SK-N-SH (cell line): ENCODE data around the gene AXIN1. TPM values are rescaled to one million over a fixed set of nuclear protein-coding genes. Genes with fewer than 3 reads are reported as not detected.
"Not testable (repeated sequence)": the region's sequence is repeated elsewhere in the genome, so short reads cannot be mapped to it uniquely, and the experiment has no call there.

ENCODE experiments used
- CTCF ChIA-PET: fragments of 300-600, 350-600 bp; formaldehyde crosslinking; extraction: SDS; loops from one replicate; lab custom pipeline; 2021; lab: Yijun Ruan, JAX
- POLR2A ChIA-PET: fragments of 350-600 bp; sonication (Branson Sonifier 250); formaldehyde crosslinking; extraction: SDS; loops from one replicate; lab custom pipeline; 2020; ENCODE audit warnings: antibody characterized with exemption, inconsistent platforms; lab: Yijun Ruan, JAX
- DNase-seq: peaks from one replicate; pipeline ENCODE4 v3.0.0; 2012
- H2AFZ ChIP-seq: fragments of 200-600 bp; sonication (generic); 2 replicates; pipeline ENCODE4 v1.8.1; 2016; ENCODE audit warnings: antibody characterized with exemption, mild to moderate bottlenecking, low read depth
- H3F3A ChIP-seq: fragments of 200-600 bp; sonication (generic); replicated peaks from 2 replicates; pipeline ENCODE3; 2016; ENCODE audit warnings: antibody characterized with exemption, mild to moderate bottlenecking; ENCODE audit not compliant: insufficient read depth
- H3K27ac ChIP-seq, 2 experiments: fragments of 200-500 bp in 1 of 2; fragments of 200-600 bp in 1 of 2; sonication (Bioruptor generic) in 1 of 2; sonication (generic), shearing (Covaris generic) in 1 of 2; 2 replicates each; pipeline versions ENCODE4 v1.5.1 to v1.6.1; 2014 to 2016; ENCODE audit warnings: low read depth in 2 of 2, inconsistent platforms in 1 of 2, low read length in 1 of 2, mild to moderate bottlenecking in 1 of 2, mixed read lengths in 1 of 2
- H3K27me3 ChIP-seq: fragments of 200-600 bp; sonication (generic), shearing (Covaris generic); 2 replicates; pipeline ENCODE4 v1.6.1; 2016; ENCODE audit warnings: mixed run types; ENCODE audit not compliant: insufficient read depth
- H3K36me3 ChIP-seq, 2 experiments: fragments of 200-500 bp in 1 of 2; fragments of 200-600 bp in 1 of 2; sonication (Bioruptor generic) in 1 of 2; sonication (generic) in 1 of 2; replicated peaks in 1 of 2; 2 replicates each; pipeline versions ENCODE3 to v1.5.1; 2014 to 2016; ENCODE audit warnings: low read length in 1 of 2, mild to moderate bottlenecking in 1 of 2; ENCODE audit not compliant: insufficient read depth in 2 of 2, control insufficient read depth in 1 of 2
- H3K4me1 ChIP-seq, 2 experiments: fragments of 200-500 bp in 1 of 2; fragments of 200-600 bp in 1 of 2; sonication (Bioruptor generic) in 1 of 2; sonication (generic), shearing (Covaris generic) in 1 of 2; 2 replicates each; pipeline versions ENCODE4 v1.5.1 to v1.6.1; 2014 to 2016; ENCODE audit warnings: low read depth in 1 of 2, low read length in 1 of 2, mixed run types in 1 of 2; ENCODE audit not compliant: insufficient read depth in 2 of 2, control insufficient read depth in 1 of 2
- H3K4me2 ChIP-seq: fragments of 200-600 bp; sonication (generic), shearing (Covaris generic); 2 replicates; pipeline ENCODE4 v1.6.1; 2017; ENCODE audit warnings: mixed run types
- H3K4me3 ChIP-seq, 2 experiments: fragments of 200-500 bp in 1 of 2; fragments of 200-600 bp in 1 of 2; sonication (Bioruptor generic) in 1 of 2; sonication (generic), shearing (Covaris generic) in 1 of 2; 2 replicates each; pipeline versions ENCODE4 v1.5.1 to v1.8.1; 2014 to 2016; ENCODE audit warnings: low read depth in 2 of 2, inconsistent platforms in 1 of 2, low read length in 1 of 2, mild to moderate bottlenecking in 1 of 2, mixed read lengths in 1 of 2, moderate library complexity in 1 of 2
- H3K79me2 ChIP-seq: fragments of 200-600 bp; sonication (generic); 2 replicates; pipeline ENCODE4 v1.8.1; 2017; ENCODE audit warnings: mild to moderate bottlenecking; ENCODE audit not compliant: insufficient read depth
- H3K9ac ChIP-seq: fragments of 200-600 bp; sonication (generic); 2 replicates; pipeline ENCODE4 v1.6.1; 2017; ENCODE audit warnings: mixed run types
- H3K9me2 ChIP-seq: fragments of 200-600 bp; sonication (generic); 2 replicates; pipeline ENCODE4 v1.6.1; 2017; ENCODE audit warnings: mixed run types
- H3K9me3 ChIP-seq: fragments of 200-600 bp; sonication (generic); 2 replicates; pipeline ENCODE4 v1.6.1; 2017; ENCODE audit warnings: mixed run types, mild to moderate bottlenecking, moderate library complexity
- H4K20me1 ChIP-seq: fragments of 200-600 bp; sonication (generic); 2 replicates; pipeline ENCODE4 v1.6.1; 2017; ENCODE audit warnings: mild to moderate bottlenecking, mixed run types; ENCODE audit not compliant: insufficient read depth
- ELF1 ChIP-seq: IDR thresholded peaks from 2 replicates; pipeline ENCODE4 v1.4.0; 2012
- EP300 ChIP-seq, 2 experiments: IDR thresholded peaks; 2 replicates each; pipeline versions ENCODE4 v1.4.0 to v1.6.1; 2012; ENCODE audit warnings: borderline replicate concordance in 1 of 2, low read depth in 1 of 2, low read length in 1 of 2
- EZH2phosphoT487 ChIP-seq: fragments of 200-600 bp; sonication (generic); IDR thresholded peaks from 2 replicates; pipeline ENCODE4 v1.6.1; 2017; ENCODE audit warnings: low read depth, mixed run types, mild to moderate bottlenecking, antibody characterized with exemption, moderate library complexity, borderline replicate concordance
- FOSL2 ChIP-seq: IDR thresholded peaks from 2 replicates; pipeline ENCODE4 v1.4.0; 2012; ENCODE audit warnings: low read depth, mild to moderate bottlenecking, moderate library complexity, borderline replicate concordance
- GATA2 ChIP-seq: sonication (generic); formaldehyde crosslinking; IDR thresholded peaks from 2 replicates; pipeline ENCODE4 v1.5.0; 2020; ENCODE audit warnings: mild to moderate bottlenecking, missing genetic modification reagents
- MAX ChIP-seq: IDR thresholded peaks from 2 replicates; pipeline ENCODE4 v1.4.0; 2012; ENCODE audit warnings: low read depth
- MEF2A ChIP-seq: IDR thresholded peaks from 2 replicates; pipeline ENCODE4 v1.4.0; 2012; ENCODE audit warnings: low read depth, borderline replicate concordance
- NRF1 ChIP-seq: IDR thresholded peaks from 2 replicates; pipeline ENCODE4 v1.6.1; 2012; ENCODE audit warnings: low read depth, mild to moderate bottlenecking, low read length
- RAD21 ChIP-seq: IDR thresholded peaks from 2 replicates; pipeline ENCODE4 v1.6.1; 2012; ENCODE audit warnings: mild to moderate bottlenecking, low read length
- RFX5 ChIP-seq: IDR thresholded peaks from 2 replicates; pipeline ENCODE4 v1.6.1; 2012; ENCODE audit warnings: mild to moderate bottlenecking, improper control_type of control experiment, low read length
- RXRA ChIP-seq: IDR thresholded peaks from 2 replicates; pipeline ENCODE4 v1.4.0; 2012; ENCODE audit warnings: low read depth, mild to moderate bottlenecking, borderline replicate concordance
- SIN3A ChIP-seq: IDR thresholded peaks from 2 replicates; pipeline ENCODE4 v1.6.1; 2012; ENCODE audit warnings: low read depth, mild to moderate bottlenecking, low read length, moderate library complexity, borderline replicate concordance
- TAF1 ChIP-seq: IDR thresholded peaks from 2 replicates; pipeline ENCODE4 v1.6.1; 2012; ENCODE audit warnings: low read depth, mild to moderate bottlenecking, low read length, moderate library complexity, borderline replicate concordance
- TCF12 ChIP-seq: IDR thresholded peaks from 2 replicates; pipeline ENCODE4 v1.4.0; 2012
- USF2 ChIP-seq: fragments of 150-350 bp; IDR thresholded peaks from 2 replicates; pipeline ENCODE4 v1.6.1; 2017; ENCODE audit warnings: antibody characterized with exemption, low read length, low read depth, borderline replicate concordance
- YY1 ChIP-seq: IDR thresholded peaks from 2 replicates; pipeline ENCODE4 v1.4.0; 2012; ENCODE audit warnings: low read depth, mild to moderate bottlenecking
- ZBTB33 ChIP-seq: IDR thresholded peaks from 2 replicates; pipeline ENCODE4 v1.4.0; 2012; ENCODE audit warnings: low read depth, borderline replicate concordance
- WGBS: methylation state at CpG from one replicate; pipeline ENCODE4 v1.1.6; 2017; ENCODE audit warnings: low lambda C conversion rate; 5-methylcytosine and 5-hydroxymethylcytosine counted together
- polyA plus RNA-seq, 3 experiments: library from polyadenylated mRNA; depleted of rRNA; stranded (reverse); fragments of >200 nt; gene quantifications; 2 replicates each; pipeline ENCODE4 v1.2.3, GENCODE V29; 2012
- TF ChIP-seq, protein P1 (sequence below): IDR thresholded peaks from 2 replicates; pipeline ENCODE4; 2012
- TF ChIP-seq, protein P2 (sequence below): fragments of 200-600 bp; sonication (generic); IDR thresholded peaks from 2 replicates; pipeline ENCODE4 v1.6.1; 2017; ENCODE audit warnings: antibody characterized with exemption, mild to moderate bottlenecking, moderate library complexity

Gene AXIN1
- polyA plus RNA-seq, 1 of the 3 experiments (the other 2 are of a cell fraction) = 19.9 TPM

- Histone ChIP-seq H3K4me1 (peaks cover 0 to 18% of the 10 kb centered on the region in 2 experiments; a peak in 1 of 4 replicates), H3K4me2 (no peak overlapping the region), H2AFZ (no peak overlapping the region), H3K79me2 (no peaks in the 10 kb centered on the region), H3K27me3 (no peaks in the 10 kb centered on the region), H3K4me3 (no peak overlapping the region), H3K27ac (no peak overlapping the region), H4K20me1 (no peaks in the 10 kb centered on the region), H3K9ac (no peak overlapping the region), H3K9me3 (no peaks in the 10 kb centered on the region), H3K36me3 (peaks cover 1 to 12% of the 10 kb centered on the region in 2 experiments), H3K9me2 (no peaks in the 10 kb centered on the region), H3F3A (peaks cover 8% of the 10 kb centered on the region)
- POLR2A ChIA-PET = interaction anchor here (1.4 kb wide), 1 partner anchor 135 kb away, joined by 3 read pairs; no protein-coding TSS in a partner anchor
- peak; percentile 57 for DNase-seq
- TF ChIP-seq ZBTB33 = no peak
- TF ChIP-seq RXRA = no peak
- TF ChIP-seq MEF2A = no peak
- TF ChIP-seq TCF12 = no peak
- no peak for TF ChIP-seq USF2
- TF ChIP-seq YY1 = no peak
- TF ChIP-seq, protein P1, sequence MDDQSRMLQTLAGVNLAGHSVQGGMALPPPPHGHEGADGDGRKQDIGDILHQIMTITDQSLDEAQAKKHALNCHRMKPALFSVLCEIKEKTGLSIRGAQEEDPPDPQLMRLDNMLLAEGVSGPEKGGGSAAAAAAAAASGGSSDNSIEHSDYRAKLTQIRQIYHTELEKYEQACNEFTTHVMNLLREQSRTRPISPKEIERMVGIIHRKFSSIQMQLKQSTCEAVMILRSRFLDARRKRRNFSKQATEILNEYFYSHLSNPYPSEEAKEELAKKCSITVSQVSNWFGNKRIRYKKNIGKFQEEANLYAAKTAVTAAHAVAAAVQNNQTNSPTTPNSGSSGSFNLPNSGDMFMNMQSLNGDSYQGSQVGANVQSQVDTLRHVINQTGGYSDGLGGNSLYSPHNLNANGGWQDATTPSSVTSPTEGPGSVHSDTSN = no peak
- TF ChIP-seq NRF1 = no peak
- no peak for TF ChIP-seq FOSL2
- TF ChIP-seq, protein P2, sequence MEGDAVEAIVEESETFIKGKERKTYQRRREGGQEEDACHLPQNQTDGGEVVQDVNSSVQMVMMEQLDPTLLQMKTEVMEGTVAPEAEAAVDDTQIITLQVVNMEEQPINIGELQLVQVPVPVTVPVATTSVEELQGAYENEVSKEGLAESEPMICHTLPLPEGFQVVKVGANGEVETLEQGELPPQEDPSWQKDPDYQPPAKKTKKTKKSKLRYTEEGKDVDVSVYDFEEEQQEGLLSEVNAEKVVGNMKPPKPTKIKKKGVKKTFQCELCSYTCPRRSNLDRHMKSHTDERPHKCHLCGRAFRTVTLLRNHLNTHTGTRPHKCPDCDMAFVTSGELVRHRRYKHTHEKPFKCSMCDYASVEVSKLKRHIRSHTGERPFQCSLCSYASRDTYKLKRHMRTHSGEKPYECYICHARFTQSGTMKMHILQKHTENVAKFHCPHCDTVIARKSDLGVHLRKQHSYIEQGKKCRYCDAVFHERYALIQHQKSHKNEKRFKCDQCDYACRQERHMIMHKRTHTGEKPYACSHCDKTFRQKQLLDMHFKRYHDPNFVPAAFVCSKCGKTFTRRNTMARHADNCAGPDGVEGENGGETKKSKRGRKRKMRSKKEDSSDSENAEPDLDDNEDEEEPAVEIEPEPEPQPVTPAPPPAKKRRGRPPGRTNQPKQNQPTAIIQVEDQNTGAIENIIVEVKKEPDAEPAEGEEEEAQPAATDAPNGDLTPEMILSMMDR = no peak
- no peak for TF ChIP-seq MAX
- no peak for TF ChIP-seq TAF1
- TF ChIP-seq EP300 (IDR thresholded peaks at IDR 0.05; ENCODE audit: borderline replicate concordance in 1 of 2, low read depth in 1 of 2, low read length in 1 of 2) = no peak
- no peak for TF ChIP-seq EZH2phosphoT487
- no peak for TF ChIP-seq RAD21
- no peak for TF ChIP-seq RFX5
- TF ChIP-seq GATA2 (CRISPR knock-in tag) = no peak
- TF ChIP-seq SIN3A = no peak
- no peak for TF ChIP-seq ELF1
- CTCF ChIA-PET = interaction anchor here (0.8 to 4.8 kb wide), 17 partner anchors 8 to 299 kb away, joined by 3 to 74 read pairs (median 14); partner anchors contain the start of genes AXIN1, FAM234A, HBQ1 and MRPL28
- 74% methylated on average over 18 of the region's 20 CpGs for WGBS
Observed at GRCh38 chr16:363110-363765, 10.7 kb upstream of the AXIN1 start.

DNA sequence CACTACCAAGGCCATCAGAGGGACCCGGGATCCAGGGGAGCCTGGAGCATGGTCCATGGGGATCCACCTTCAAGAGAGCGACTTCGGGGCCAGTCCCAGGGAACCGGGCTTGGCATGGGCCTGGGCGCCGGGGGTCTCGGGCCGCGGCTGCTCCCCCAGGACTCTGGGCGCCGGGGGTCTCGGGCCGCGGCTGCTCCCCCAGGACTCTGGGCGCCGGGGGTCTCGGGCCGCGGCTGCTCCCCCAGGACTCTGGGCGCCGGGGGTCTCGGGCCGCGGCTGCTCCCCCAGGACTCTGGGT, 10.1 kb upstream of the AXIN1 start:
- H3K4me3 ChIP-seq, H3K27ac ChIP-seq, H3K79me2 ChIP-seq, H4K20me1 ChIP-seq, H3K4me2 ChIP-seq, DNase-seq, H3F3A ChIP-seq, H3K36me3 ChIP-seq, H3K9ac ChIP-seq, H3K9me3 ChIP-seq, H2AFZ ChIP-seq, H3K9me2 ChIP-seq, H3K27me3 ChIP-seq: not testable (repeated sequence)
- H3K4me1 ChIP-seq = peaks cover 0 to 18% of the 10 kb centered on the region in 2 experiments; a peak in 1 of 4 replicates
- CTCF ChIA-PET = interaction anchor here (0.6 to 4.8 kb wide), 48 partner anchors 8 to 322 kb away, joined by 3 to 74 read pairs (median 5); partner anchors contain the start of genes ARHGDIG, AXIN1, FAM234A and HBM
- POLR2A ChIA-PET = interaction anchor here (1.4 kb wide), 1 partner anchor 134 kb away, joined by 3 read pairs; no protein-coding TSS in a partner anchor
- WGBS = 36% methylated on average over 5 of the region's 24 CpGs
